Coronary artery (tissue), 2 donors: ENCODE results near the gene COBL.
A peak's percentile ranks its signal among the peaks of the same experiment; 100 is the strongest.

Experiments
- DNase-seq: peaks from one replicate; pipeline ENCODE4 v3.0.0-alpha.2; 2017; ENCODE audit warnings: low spot score
- H3K27ac ChIP-seq, 2 donors: fragments of 200-600 bp; sonication (generic); one replicate each; pipeline ENCODE4 v1.5.1; 2016 to 2019
- H3K4me3 ChIP-seq: fragments of 200-600 bp; sonication (generic); 2 replicates; pipeline ENCODE4 v1.5.1; 2016; ENCODE audit warnings: mild to moderate bottlenecking, moderate library complexity
- TF ChIP-seq, protein P1 (sequence below): fragments of 200-600 bp; sonication (generic); IDR thresholded peaks from one replicate; pipeline ENCODE4 v1.5.1; 2019; ENCODE audit warnings: antibody characterized with exemption

Gene COBL

DNA sequence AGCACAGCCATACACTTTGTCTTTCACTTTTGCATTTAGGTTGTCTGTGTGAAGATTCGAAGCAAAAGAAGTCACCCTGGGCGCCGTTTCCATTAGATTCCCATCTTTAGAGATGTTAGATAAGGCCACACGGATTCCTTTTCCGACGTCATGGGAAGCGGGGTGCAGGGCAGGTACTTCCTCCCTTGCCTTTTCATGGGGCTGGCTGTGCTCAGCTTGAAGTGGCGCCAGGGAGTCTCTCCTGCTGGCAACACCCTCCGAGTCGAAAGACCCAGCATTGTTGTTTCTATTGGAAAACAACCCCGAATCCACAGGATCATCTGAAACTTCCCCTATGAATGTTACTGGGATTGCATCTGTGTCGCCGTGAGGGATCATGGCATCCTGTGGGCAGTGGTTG lies 287.5 kb downstream of the COBL start:
- TF ChIP-seq, protein P1, sequence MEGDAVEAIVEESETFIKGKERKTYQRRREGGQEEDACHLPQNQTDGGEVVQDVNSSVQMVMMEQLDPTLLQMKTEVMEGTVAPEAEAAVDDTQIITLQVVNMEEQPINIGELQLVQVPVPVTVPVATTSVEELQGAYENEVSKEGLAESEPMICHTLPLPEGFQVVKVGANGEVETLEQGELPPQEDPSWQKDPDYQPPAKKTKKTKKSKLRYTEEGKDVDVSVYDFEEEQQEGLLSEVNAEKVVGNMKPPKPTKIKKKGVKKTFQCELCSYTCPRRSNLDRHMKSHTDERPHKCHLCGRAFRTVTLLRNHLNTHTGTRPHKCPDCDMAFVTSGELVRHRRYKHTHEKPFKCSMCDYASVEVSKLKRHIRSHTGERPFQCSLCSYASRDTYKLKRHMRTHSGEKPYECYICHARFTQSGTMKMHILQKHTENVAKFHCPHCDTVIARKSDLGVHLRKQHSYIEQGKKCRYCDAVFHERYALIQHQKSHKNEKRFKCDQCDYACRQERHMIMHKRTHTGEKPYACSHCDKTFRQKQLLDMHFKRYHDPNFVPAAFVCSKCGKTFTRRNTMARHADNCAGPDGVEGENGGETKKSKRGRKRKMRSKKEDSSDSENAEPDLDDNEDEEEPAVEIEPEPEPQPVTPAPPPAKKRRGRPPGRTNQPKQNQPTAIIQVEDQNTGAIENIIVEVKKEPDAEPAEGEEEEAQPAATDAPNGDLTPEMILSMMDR, result no peak
- H3K27ac ChIP-seq, result no peak overlapping the region
- peak; percentile 29 for DNase-seq
- no peak overlapping the region for H3K4me3 ChIP-seq

DNA sequence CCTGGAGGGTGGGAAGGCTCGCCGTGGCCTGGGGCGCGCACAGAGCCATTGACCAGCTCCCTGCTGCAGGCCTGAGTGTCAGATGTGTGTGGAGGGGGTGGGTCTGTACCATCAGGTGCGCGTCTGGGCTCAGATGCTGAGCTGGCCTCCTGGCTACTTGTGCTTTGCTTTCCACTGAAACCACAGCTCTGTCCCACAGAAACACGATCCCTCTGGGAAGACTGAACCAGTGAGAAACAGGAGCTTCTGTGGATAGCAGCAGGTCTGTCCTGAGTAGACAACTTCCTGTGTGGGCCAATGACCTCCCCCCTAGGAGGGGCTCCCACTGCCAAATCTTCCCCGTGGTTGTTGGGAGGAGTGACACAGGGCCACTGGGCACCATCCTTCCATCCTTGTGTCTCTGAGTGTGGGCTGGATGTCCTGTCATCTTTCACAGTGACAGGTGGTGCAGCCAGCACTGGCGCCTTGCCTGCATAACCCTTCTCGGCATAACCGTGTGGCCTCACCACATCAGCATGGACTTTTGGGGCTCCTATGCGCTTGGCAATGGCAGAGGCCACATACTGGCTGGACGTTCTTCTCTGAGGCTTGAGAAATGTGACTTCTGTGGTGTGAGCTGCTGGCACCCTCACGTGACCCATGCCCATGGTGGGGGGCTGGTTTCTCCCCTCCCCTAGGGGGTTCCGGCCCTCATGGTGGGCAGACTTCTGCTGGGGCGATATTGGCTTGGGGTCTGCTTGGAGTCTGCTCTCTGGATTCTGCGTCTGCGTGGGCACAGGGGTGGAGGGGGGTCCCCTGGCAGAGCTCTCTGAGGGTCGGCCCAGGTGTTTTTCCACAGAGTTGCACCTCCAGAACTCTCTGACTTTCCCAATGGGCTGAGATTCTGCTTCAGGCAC lies 288.4 kb downstream of the COBL start:
- no peak overlapping the region for H3K4me3 ChIP-seq
- H3K27ac ChIP-seq, result no peak overlapping the region
- TF ChIP-seq, protein P1, result no peak
- DNase-seq, result peak; percentile 56

GRCh38 chr7:51027106-51027934 lies 289.3 kb downstream of the COBL start:
- DNase-seq, result peak; percentile 43

DNA sequence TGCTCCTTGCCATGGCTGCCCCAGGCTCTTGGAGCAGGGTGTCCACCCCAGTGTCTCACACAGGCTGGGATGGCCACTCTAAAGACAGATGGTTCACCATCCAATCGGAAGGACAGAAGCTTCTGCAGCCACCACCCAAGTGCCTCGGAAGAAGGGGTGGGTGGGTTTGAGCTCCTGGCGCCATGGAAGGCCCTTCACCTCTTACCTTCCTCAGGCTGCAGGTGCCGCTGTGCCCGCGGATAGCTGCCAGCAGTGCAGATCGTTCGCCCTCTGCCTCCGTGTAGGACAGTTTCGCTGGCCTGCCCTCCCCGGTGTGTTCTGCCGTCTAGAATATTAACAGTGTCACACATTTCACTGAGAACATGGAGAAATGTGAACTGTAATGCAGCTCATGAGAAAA lies 290.3 kb downstream of the COBL start:
- DNase-seq, result peak; percentile 35
- Histone ChIP-seq H3K27ac (no peak overlapping the region), H3K4me3 (no peak overlapping the region)
- TF ChIP-seq, protein P1, result no peak

More at GRCh38 chr7:51027106-51027934, 289.3 kb downstream of the COBL start:
- TF ChIP-seq, protein P1, result no peak
- Histone ChIP-seq H3K4me3 (no peak overlapping the region), H3K27ac (no peak overlapping the region)

- TF ChIP-seq, protein P1, result no peak
- peak; percentile 24 for DNase-seq
Measured at GRCh38 chr7:51025668-51026067, 290.9 kb downstream of the COBL start.

GRCh38 chr7:51024867-51025266 lies 291.7 kb downstream of the COBL start:
- TF ChIP-seq, protein P1, result no peak
- no peak overlapping the region for H3K27ac ChIP-seq

More at GRCh38 chr7:51025668-51026067, 290.9 kb downstream of the COBL start:
- no peak overlapping the region for H3K4me3 ChIP-seq
- no peak overlapping the region for H3K27ac ChIP-seq

More at GRCh38 chr7:51024867-51025266, 291.7 kb downstream of the COBL start:
- peak; percentile 65 for DNase-seq
- H3K4me3 ChIP-seq, result no peak overlapping the region
